GM12878 (cell line): ENCODE measurements around the gene MYOCD. TPM values are rescaled to one million over a fixed set of nuclear protein-coding genes. Genes with fewer than 3 reads are reported as not detected.

Source experiments
- ATAC-seq: fragments of 200-7000 bp; cut with Tn5 transposase; 3 replicates; pipeline ENCODE4 v1.9.1; 2020; ENCODE audit warnings: mild to moderate bottlenecking, moderate library complexity
- BruUV-seq: library from RNA; stranded (reverse); fragments of 400-500 nt; replicated peaks from 2 replicates; lab custom pipeline; 2021; lab: Mats Ljungman, UMichigan
- CTCF ChIA-PET: fragments of 300-600 bp; sonication (Branson Sonifier 250); formaldehyde crosslinking; extraction: SDS; loops from one replicate; lab custom pipeline; 2021; ENCODE audit warnings: inconsistent platforms; lab: Yijun Ruan, JAX
- POLR2A ChIA-PET: fragments of 350-600 bp; formaldehyde crosslinking; extraction: SDS; loops from one replicate; lab custom pipeline; 2021; ENCODE audit warnings: inconsistent platforms; lab: Charles Lee
- RAD21 ChIA-PET: fragments of 300-600 bp; sonication (Branson Sonifier 250); formaldehyde crosslinking; loops from one replicate; lab custom pipeline; 2023; ENCODE audit warnings: antibody characterized with exemption; ENCODE audit not compliant: unreplicated experiment; lab: Charles Lee
- SMC1A ChIA-PET: fragments of 300-600 bp; sonication (Branson Sonifier 250); formaldehyde crosslinking; loops from one replicate; lab custom pipeline; 2023; ENCODE audit not compliant: unreplicated experiment, uncharacterized antibody; lab: Charles Lee
- DNase-seq: peaks from one replicate; pipeline ENCODE4 v3.0.0-alpha.2; 2011; ENCODE audit warnings: low read depth, low spot score
- FAIRE-seq: peaks from 3 replicates; lab custom pipeline; 2011; peaks lifted over from hg19 to GRCh38; lab: Jason Lieb, UNC
- H2AFZ ChIP-seq: 2 replicates; pipeline ENCODE4 v1.6.0; 2011; ENCODE audit warnings: low read depth, low read length, control low read depth; ENCODE audit not compliant: control insufficient read depth
- H3K27ac ChIP-seq: 2 replicates; pipeline ENCODE4 v1.5.1; 2011; ENCODE audit warnings: control low read depth; ENCODE audit not compliant: control insufficient read depth, insufficient read depth
- H3K27me3 ChIP-seq, 2 experiments: replicated peaks in 1 of 2; 2 replicates each; pipeline versions ENCODE4 v1.6.0 to v1.6.1; 2011; ENCODE audit warnings: low read length in 1 of 2; ENCODE audit not compliant: control insufficient read depth in 2 of 2, insufficient read depth in 2 of 2
- H3K36me3 ChIP-seq, 2 experiments: 2 replicates each; pipeline ENCODE4 v1.5.1; 2011; ENCODE audit warnings: low read length in 1 of 2; ENCODE audit not compliant: control insufficient read depth in 2 of 2, insufficient read depth in 2 of 2
- H3K4me1 ChIP-seq: 2 replicates; pipeline ENCODE4 v1.6.1; 2011; ENCODE audit warnings: mild to moderate bottlenecking, low read length, moderate library complexity, mixed read lengths; ENCODE audit not compliant: control insufficient read depth, insufficient read depth
- H3K4me2 ChIP-seq: 2 replicates; pipeline ENCODE4 v1.6.0; 2011; ENCODE audit warnings: control low read depth; ENCODE audit not compliant: control insufficient read depth, insufficient read depth
- H3K4me3 ChIP-seq: fragments of 200-600 bp; sonication (generic); 2 replicates; pipeline ENCODE4 v1.5.1; 2016
- H3K79me2 ChIP-seq: 2 replicates; pipeline ENCODE4 v1.6.0; 2011; ENCODE audit warnings: low read length; ENCODE audit not compliant: control insufficient read depth, insufficient read depth
- H3K9ac ChIP-seq: 2 replicates; pipeline ENCODE4 v1.8.0; 2011; ENCODE audit warnings: low read length, control low read depth, mixed read lengths; ENCODE audit not compliant: control insufficient read depth, insufficient read depth
- H3K9me3 ChIP-seq: replicated peaks from 3 replicates; pipeline ENCODE4 v1.5.1; 2011; ENCODE audit warnings: mild to moderate bottlenecking, low read length; ENCODE audit not compliant: control insufficient read depth, insufficient read depth
- H4K20me1 ChIP-seq: 2 replicates; pipeline ENCODE4 v1.6.0; 2011; ENCODE audit not compliant: control insufficient read depth, insufficient read depth
- GATAD2B ChIP-seq: fragments of 450-650 bp; conservative IDR thresholded peaks from 2 replicates; pipeline ENCODE4 v1.6.1; 2017; ENCODE audit warnings: low read depth, mild to moderate bottlenecking, moderate library complexity
- KAT2A ChIP-seq: conservative IDR thresholded peaks from 2 replicates; pipeline ENCODE4 v1.6.1; 2011; ENCODE audit warnings: low read depth, low read length; ENCODE audit not compliant: control insufficient read depth
- MAX ChIP-seq: IDR thresholded peaks from 2 replicates; pipeline ENCODE4 v1.6.1; 2012; ENCODE audit warnings: low read depth, low read length, improper control_type of control experiment
- MEF2A ChIP-seq: IDR thresholded peaks from 2 replicates; pipeline ENCODE4 v1.6.1; 2011; ENCODE audit warnings: low read depth, mild to moderate bottlenecking, low read length, moderate library complexity; ENCODE audit not compliant: insufficient read depth
- MYB ChIP-seq: fragments of 150-350 bp; IDR thresholded peaks from 2 replicates; pipeline ENCODE4 v1.6.1; 2014; ENCODE audit warnings: mild to moderate bottlenecking, low read depth, low read length, borderline replicate concordance
- NFIC ChIP-seq: IDR thresholded peaks from 2 replicates; pipeline ENCODE4 v1.6.1; 2012; ENCODE audit warnings: low read depth, mild to moderate bottlenecking, inconsistent platforms, low read length, moderate library complexity
- NFXL1 ChIP-seq: fragments of 450-650 bp; IDR thresholded peaks from 2 replicates; pipeline ENCODE4 v1.6.1; 2017; ENCODE audit warnings: antibody characterized with exemption, mild to moderate bottlenecking, borderline replicate concordance
- NR2C2 ChIP-seq: IDR thresholded peaks from 2 replicates; pipeline ENCODE4 v1.6.1; 2011; ENCODE audit warnings: borderline replicate concordance, low read depth; ENCODE audit not compliant: control insufficient read depth, insufficient read length
- SIN3A ChIP-seq: IDR thresholded peaks from 2 replicates; pipeline ENCODE4 v1.6.1; 2012; ENCODE audit warnings: low read depth, low read length, improper control_type of control experiment
- TARDBP ChIP-seq: IDR thresholded peaks from 2 replicates; pipeline ENCODE4 v1.6.1; 2016; ENCODE audit warnings: borderline replicate concordance
- WGBS: methylation state at CpG from one replicate; pipeline ENCODE4 v1.1.6; 2016; ENCODE audit warnings: low lambda C conversion rate; ENCODE audit not compliant: insufficient replicate concordance, insufficient coverage; ENCODE audit errors: missing lambda C conversion rate; 5-methylcytosine and 5-hydroxymethylcytosine counted together
- in situ Hi-C: fragments of 300-500 bp; cut with MboI; formaldehyde crosslinking; loops from 9 replicates; pipeline ENCODE4 v1.14.3; 2018; ENCODE audit warnings: mixed read lengths
- intact Hi-C: fragments of 100-400 bp; cut with micrococcal nuclease; formaldehyde crosslinking; loops from one replicate; pipeline ENCODE4 v1.14.2; 2022; ENCODE audit not compliant: unreplicated experiment
- polyA plus RNA-seq, 11 experiments: library from polyadenylated mRNA; depleted of rRNA in 4 of 11; unstranded in 6 of 11; stranded (reverse) in 5 of 11; fragments of >200 nt; fragmentation: Nextera tagmentation in 4 of 11; fragmentation: Illumina TruSeq in 1 of 11; extraction: Ambion mirVana in 4 of 11; extraction: Trizol in 1 of 11; gene quantifications; 1 replicate in 1 of 11; 2 replicates in 10 of 11; pipeline versions ENCODE4 v1.2.1 to v1.2.3, GENCODE V29; 2011 to 2016; ENCODE audit warnings: inconsistent platforms in 2 of 11, missing spikeins in 2 of 11, low read depth in 1 of 11
- total RNA-seq, 4 experiments: library from RNA; depleted of rRNA in 3 of 4; stranded (reverse); fragments of >200 nt in 3 of 4; fragmentation: Illumina TruSeq in 1 of 4; extraction: Trizol in 1 of 4; gene quantifications; 2 replicates each; pipeline versions ENCODE4 v1.2.1 to v1.2.3, GENCODE V29; 2013 to 2021

Gene MYOCD
- total and polyA plus RNA-seq, 10 of the 15 experiments (the other 5 are each of a cell fraction or from before 2014, with no cell fraction given), result not detected

- ChIA-PET RAD21 (no interaction called here), CTCF (no interaction called here), SMC1A (no interaction called here), POLR2A (no interaction called here)
- BruUV-seq, result no TSS peak
- H3K79me2 ChIP-seq, result no peaks in the 10 kb centered on the region
- no peak overlapping the region for H3K9ac ChIP-seq
- no peak for TF ChIP-seq MEF2A
- no peak for TF ChIP-seq TARDBP
- no peak for TF ChIP-seq NR2C2
- TF ChIP-seq MAX, result no peak
- no peak for TF ChIP-seq SIN3A
- no peak for TF ChIP-seq MYB
- TF ChIP-seq NFIC, result no peak
- no peak for TF ChIP-seq KAT2A
- TF ChIP-seq NFXL1, result no peak
- no peak for TF ChIP-seq GATAD2B
- intact Hi-C loops, result loop anchor here (10.0 kb wide), 1 partner anchor 82 kb away; no protein-coding TSS in a partner anchor
- H2AFZ ChIP-seq, result no peak overlapping the region
- H3K36me3 ChIP-seq, result no peaks in the 10 kb centered on the region
- H3K4me2 ChIP-seq, result no peak overlapping the region
- no peaks in the 10 kb centered on the region; the same call in 1 of the 2 replicates for H4K20me1 ChIP-seq
- H3K27ac ChIP-seq, result no peak overlapping the region
- ATAC-seq, result no peak
- H3K9me3 ChIP-seq, result no peaks in the 10 kb centered on the region
- in situ Hi-C loops, result no loop called here
- DNase-seq, result no peak
- H3K27me3 ChIP-seq, result no peaks in the 10 kb centered on the region
- no peaks in the 10 kb centered on the region for H3K4me1 ChIP-seq
- WGBS, result 0% methylated on average over 1 of the region's 1 CpG
- H3K4me3 ChIP-seq, result no peak overlapping the region
- FAIRE-seq, result no peak
Observed at GRCh38 chr17:12686486-12686885, 20.8 kb downstream of the MYOCD start.
